ENCODE data around the gene COA8. TPM values are rescaled to one million over a fixed set of nuclear protein-coding genes. Genes with fewer than 3 reads are reported as not detected.
"Not testable (repeated sequence)": the region's sequence is repeated elsewhere in the genome, so short reads cannot be mapped to it uniquely, and the experiment has no call there.

COA8 gene
- total RNA-seq, 1 experiment from 2014 or later: 34.7 TPM

DNA sequence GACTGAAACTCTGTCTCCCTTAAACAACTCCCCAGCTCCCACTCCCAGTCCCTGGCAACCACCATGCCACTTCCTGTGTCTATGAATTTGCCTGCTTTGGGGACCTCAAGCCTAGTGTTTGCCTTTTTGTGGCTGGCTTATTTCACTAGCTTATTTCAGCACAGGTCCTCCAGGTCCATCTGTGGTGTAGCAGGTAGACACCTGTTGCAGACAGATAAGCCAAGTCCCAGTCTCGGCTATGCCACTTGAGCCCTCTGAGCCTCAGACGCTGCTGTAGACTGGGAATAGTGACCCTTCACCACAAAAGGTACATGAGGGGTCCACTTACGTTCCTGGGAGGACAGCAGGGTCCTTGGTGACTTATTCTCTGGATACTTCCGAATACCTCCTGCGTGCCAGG, 41.9 kb downstream of the COA8 start:
- in situ Hi-C loops (cut with HindIII; ENCODE audit: low sequenced_read_pairs): no loop called here
- no peak for DNase-seq (ENCODE audit: low spot score)

DNA sequence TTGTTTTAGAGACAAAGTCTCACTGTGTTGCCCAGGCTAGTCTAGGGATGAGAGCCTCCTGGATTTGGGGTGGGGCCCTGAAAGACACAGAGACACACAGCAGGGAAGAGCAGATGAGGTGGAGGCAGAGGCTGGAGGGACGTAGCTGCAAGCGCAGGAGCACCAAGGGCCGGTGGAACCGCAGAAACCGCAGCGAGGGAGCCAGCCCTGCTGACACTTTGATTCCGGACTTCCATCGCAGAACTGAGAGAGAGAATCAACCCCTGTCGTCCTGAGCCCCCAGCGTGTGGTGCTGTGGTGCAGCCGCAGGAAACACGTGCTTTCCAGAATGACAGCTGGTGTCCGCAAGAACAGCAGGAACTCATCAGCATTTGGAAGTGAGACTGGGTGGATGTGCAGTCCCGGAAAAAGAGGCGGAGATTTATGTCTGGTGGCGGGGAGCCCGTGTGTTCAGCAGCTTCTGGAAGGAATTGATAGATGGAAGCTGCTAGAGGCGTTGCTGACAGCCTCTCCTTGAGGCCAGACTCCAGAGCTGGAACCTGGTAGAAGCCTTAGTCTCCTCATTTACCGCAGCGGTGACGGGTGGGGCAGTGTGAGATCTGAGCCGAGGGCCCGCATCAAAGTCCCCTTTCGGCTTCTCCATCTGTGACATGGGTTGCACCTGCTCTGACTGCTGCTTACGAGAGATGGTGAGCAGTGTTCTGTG, 44.4 kb downstream of the COA8 start:
- in situ Hi-C loops (cut with HindIII; ENCODE audit: low sequenced_read_pairs): no loop called here
- DNase-seq (ENCODE audit: low spot score): peak; percentile 66

DNA sequence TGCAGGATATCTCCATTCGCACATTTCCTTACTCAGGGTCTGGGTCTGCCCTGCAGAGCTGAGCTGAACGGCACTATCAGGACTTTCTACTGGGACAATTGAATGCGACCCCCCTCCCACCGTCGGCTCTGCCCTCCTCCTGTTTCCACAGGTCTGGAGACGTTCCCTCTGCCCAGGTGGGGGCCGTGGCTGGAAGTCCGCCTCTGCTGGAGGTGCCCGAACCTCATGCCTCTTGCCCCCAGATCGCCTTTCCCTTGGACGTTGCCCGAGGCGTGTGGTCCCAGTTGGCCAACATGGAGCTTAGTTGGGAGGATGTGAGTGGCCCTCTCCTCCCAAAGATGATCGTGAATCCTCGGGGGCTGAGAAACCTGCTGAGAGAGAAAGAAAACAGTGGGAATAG, 45.1 kb downstream of the COA8 start:
- in situ Hi-C loops (cut with HindIII; ENCODE audit: low sequenced_read_pairs): no loop called here
- DNase-seq (ENCODE audit: low spot score): no peak

DNA sequence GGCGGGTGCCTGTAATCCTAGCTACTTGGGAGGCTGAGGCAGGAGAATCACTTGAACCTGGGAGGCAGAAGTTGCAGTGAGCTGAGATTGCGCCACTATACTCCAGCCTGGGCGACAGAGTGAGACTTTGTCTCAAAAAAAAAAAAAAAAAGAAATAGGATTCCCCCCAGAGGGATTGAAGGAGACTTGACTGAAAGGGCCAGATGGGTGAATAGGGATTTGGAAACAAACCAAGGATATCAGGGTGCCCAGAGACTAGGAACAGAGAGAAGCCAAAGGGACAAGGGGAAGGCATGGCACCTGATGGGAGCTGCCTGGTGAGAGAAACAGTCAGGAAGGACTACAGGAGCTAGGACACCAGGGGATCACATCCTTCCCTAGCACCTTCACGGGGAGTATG, 46.3 kb downstream of the COA8 start:
- DNase-seq (ENCODE audit: low spot score); in situ Hi-C loops (cut with HindIII; ENCODE audit: low sequenced_read_pairs): not testable (repeated sequence)

DNA sequence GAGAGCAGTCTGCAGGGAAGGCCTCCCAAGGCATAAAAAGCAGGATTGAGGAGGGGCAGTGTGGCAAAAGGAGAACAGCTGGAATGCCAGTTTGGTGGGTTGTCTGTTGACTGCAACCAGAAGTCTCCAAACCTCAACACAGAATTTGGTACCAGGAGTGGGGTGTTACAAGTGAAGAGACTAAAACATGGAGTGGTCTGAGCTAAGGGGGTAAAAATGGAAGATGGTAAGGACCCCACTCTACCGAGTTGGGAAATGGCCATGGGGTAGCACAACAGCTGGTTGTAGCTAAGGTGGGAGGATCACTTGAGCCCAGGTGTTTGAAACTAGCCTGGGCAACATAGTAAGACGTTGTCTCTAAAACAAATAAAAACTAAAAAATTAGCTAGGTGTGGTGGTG, 48.5 kb downstream of the COA8 start:
- no peak for DNase-seq (ENCODE audit: low spot score)
- in situ Hi-C loops (cut with HindIII; ENCODE audit: low sequenced_read_pairs): no loop called here

DNA sequence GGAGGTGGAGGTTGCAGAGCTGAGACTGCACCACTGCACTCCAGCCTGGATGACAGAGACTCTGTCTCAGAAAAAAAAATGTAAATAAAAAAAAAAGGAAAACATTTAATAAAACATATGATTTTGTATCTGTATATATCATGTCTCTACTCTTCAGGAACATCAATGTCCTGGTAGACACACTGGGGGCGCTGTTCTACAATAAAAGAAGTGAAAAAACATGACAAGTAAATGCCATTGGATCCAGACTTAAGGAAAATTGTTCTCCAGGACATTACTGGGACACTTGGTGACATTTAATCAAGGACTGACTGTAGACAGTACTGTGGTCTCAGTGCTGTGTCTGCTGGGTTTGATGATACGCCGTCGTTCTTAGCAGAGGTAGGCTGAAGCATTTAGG, 50.8 kb downstream of the COA8 start:
- DNase-seq (ENCODE audit: low spot score): peak; percentile 42
- in situ Hi-C loops (cut with HindIII; ENCODE audit: low sequenced_read_pairs): no loop called here

DNA sequence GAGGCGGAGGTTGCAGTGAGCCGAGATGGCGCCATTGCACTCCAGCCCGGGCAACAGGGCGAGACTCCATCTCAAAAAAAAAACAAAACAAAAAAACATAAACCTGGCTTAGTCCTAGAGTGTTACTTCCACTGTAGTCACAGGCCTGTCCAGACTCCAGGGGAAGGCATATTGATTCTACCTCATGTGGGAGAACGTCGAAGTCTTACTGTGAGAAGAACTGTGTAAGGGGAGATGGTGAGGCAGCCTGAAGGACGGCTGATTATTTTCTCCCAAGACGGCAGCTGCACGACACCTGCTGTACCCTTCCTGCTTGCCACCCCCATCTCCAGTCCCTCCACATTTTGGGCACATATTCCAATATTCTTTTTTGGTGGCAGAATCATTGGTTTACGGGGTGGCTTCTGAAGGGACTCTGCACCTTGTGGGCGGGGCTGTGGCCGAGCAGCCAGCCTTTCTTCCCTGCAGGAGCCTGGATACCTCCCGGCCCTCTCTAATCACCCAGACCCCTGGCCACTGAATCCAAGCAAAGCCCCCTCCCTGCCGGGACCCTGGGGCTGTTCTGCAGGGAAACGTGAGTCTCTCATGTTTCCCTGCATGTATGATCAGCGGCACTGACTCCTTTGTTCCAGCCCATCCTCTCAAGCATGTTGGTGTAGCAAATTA, 54.0 kb downstream of the COA8 start:
- in situ Hi-C loops (cut with HindIII; ENCODE audit: low sequenced_read_pairs): no loop called here
- DNase-seq (ENCODE audit: low spot score): no peak

DNA sequence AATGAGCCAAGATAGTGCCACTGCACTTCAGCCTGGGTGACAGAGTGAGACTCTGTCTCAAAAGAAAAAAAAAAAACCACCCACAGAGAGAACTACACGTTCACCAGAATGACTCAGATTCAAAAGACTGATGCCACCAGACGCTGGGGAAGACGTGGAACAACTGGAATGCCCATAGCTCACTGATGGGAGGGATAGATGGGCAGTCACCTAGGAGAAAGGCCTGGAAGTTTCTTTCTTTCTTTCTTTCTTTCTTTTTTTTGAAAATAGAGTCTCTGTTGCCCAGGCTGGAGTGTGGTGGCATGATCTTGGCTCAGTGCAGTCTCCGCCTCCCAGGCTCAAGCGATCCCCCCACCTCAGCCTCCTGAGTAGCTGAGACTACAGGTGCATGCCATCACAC, 56.3 kb downstream of the COA8 start:
- in situ Hi-C loops (cut with HindIII; ENCODE audit: low sequenced_read_pairs): no loop called here
- no peak for DNase-seq (ENCODE audit: low spot score)

DNA sequence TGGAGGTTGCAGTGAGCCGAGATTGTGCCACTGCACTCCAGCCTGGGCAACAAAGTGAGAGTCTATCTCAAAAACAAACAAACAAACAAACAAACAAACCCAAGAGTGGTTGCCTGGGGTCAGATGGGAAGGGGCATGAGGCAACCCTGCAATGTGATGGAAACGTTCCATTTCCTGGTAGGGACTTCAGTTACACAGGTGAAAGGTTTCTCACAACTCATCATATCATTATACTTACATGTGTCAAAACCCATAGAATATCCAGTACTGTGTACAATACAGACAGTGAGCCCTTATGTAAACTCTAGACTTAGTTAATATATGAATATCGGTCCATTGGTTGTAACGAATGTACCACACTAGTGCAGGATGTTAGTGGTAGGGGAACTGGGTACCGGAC, 59.1 kb downstream of the COA8 start:
- in situ Hi-C loops (cut with HindIII; ENCODE audit: low sequenced_read_pairs): no loop called here
- no peak for DNase-seq (ENCODE audit: low spot score)

DNA sequence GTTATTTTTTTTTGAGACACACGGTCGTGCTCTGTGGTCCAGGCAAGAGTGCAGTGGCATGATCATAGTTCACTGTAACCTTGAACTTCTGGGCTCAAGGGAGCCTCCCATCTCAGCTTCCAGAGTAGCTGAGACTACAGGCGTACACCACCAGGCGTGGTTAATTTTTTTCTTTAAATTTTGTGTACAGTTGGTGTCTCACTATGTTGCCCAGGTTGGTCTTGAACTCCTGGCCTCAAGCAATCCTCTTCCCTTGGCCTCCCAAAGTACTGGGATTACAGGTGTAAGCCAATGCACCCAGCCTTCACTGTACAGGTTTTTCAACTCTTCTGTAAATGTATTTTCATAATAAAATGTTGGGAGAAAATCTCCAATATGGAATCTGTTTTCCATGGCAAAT, 60.5 kb downstream of the COA8 start:
- no peak for DNase-seq (ENCODE audit: low spot score)
- in situ Hi-C loops (cut with HindIII; ENCODE audit: low sequenced_read_pairs): no loop called here

DNA sequence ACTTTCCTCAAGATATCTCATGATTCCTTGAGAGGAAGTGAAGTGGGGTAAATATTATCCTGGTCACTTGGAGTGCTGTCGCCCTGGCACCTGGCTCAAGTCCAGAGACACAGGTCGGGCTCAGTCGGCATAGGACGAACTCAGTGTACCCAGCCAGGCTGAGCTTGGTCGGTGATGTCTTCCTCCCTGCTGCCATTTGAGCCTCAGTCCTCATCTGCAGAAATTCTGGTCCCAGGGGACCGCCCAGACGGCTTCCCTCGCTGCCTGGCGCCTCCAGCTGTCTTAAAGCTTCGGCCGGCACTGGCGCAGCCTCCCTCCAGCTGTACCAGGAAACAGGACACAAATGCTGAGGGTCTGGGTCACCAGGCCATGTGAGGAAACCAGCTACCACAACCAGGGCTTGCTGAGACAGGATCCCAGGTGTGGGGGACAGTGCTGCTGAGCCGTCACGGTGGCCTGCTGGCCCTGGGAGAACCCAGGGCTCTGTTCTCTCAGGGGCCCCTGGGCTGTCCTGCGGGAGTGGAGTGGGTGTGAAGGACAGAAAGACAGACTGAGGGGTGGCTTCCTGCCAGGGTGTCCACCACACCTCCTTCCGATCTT, 61.2 kb downstream of the COA8 start:
- DNase-seq (ENCODE audit: low spot score): no peak
- in situ Hi-C loops (cut with HindIII; ENCODE audit: low sequenced_read_pairs): no loop called here

DNA sequence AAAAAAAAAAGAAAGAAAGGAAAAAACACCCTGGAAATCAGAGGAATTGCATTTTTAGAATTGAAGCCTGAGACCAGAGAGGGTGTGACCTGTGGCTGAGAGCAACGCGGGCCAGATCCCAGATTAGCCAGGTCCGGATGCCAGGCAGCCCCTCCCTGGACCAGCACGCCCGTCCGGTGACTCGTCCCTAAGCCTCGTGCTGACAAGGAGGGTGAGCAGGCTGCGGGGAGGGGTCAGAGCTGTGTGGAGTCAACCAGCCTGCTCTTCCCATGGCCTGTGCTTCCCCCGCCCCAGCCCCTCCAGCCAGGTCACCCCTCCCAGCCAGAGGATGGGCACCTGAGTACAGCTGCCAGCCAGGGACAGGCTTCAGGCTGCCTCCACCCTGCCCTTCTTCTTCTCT, 62.1 kb downstream of the COA8 start:
- no peak for DNase-seq (ENCODE audit: low spot score)

DNA sequence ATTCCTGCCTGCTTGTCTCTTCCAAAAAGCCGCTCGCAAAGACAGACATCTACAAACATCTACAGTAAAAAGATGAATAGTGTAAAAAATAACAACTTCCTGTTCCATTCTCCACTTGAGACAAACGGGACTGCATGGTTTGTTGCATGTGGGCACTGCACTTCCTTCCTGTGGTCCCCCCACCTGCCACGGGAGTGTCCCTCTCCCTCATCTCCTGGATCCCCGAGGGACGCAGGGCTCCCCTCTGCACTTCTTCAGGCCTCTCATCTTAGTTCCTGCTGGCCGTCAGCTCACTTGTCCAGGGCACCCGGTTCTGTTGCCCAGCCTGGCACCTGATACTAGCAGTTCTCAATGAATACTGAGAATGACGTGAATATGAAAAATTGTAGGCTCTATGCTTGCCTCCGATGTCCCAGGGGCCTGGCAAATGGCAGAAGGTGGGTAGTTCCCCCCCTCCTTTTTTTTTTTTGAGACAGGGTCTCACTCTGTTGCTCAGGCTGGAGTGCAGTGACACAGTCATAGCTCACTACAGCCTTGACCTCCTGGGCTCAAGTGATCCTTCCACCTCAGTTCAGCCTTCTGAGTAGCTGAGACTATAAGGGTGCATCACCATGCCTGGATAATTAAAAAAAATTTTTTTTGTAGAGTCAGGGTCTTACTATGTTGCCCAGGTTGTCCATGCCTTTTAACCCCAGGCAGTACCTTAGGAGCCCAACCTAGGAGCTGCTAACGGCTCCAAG, 62.8 kb downstream of the COA8 start:
- no peak for DNase-seq (ENCODE audit: low spot score)
- in situ Hi-C loops (cut with HindIII; ENCODE audit: low sequenced_read_pairs): no loop called here

More for the DNA sequence above, 62.1 kb downstream of the COA8 start:
- in situ Hi-C loops (cut with HindIII; ENCODE audit: low sequenced_read_pairs): no loop called here

DNA sequence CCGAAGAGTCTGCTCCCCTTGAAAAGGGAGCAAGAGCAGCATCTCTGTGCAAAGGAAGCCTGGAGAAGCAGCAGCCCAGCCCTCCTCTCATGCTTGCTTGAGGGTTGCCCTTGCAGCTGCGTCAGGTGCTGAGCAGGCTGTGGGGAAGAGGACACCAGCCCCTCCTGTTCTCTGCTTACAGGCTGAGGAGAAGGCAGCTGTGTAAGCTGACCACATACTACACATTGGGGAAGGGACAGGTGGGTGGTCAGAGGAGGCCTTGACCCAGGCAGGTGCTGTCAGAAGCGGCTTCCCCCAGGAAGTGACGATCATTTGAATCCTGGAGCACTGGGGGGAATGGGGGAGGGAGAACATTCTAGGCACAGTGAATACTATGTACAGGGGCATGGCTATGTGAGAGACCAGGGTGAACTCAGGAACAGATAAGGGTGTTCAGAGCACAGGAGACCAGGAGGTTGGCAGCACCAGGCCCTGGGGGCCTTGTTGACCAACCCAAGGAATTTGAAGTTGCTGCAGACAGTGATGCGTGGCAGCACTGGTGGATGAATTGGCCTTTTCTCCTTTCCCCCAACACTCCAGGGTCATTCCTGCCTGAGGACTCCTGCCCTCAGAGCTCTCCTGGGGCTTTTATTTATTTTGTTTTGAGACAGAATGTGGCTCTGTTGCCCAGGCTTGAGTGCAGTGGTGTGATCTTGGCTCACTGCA, 63.5 kb downstream of the COA8 start:
- in situ Hi-C loops (cut with HindIII; ENCODE audit: low sequenced_read_pairs): no loop called here

DNA sequence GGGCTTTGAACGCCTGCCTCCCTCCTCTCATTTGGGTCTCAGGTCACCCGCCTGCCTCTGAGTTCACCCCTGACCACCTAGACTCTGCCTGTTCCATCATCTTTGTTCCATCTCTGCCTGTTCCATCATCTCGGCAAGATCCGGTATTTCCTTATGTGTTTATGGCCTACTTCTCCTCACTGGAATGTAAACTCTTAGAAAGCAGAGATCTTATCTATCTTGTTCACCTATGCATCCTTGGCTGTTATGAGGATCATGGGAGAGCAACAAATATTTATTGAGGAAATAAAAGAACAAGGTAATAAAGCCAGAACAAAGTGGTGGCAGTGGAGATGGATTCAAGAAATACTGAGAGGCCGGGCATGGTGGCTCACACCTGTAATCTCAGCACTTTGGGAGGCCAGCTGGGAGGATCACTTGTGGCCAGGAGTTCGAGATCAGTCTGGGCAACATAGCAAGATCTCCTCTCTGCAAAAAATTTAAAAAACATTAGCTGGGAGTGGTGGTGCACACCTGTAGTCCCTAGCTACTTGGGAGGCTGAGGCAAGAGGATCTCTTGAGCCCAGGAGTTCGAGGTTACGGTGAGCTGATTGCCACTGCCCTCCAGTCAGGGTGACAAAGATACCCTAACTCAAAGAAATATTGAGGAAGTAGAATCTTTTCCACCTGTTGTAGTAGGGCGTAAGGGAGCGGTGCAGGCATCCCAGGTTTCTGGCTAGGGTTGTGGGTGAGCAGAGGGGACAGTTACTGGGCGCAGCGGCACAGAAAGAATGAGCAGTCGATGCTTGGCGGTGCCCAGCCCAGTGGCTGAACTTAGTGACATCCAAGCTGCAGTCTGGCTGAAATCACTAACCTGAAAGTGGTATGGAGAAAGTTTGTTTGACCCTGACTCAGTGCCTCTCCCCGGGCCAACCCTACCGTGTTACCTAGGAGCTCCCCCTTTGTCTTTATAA, 64.6 kb downstream of the COA8 start:
- in situ Hi-C loops (cut with HindIII; ENCODE audit: low sequenced_read_pairs): no loop called here
- no peak for DNase-seq (ENCODE audit: low spot score)

More for the DNA sequence above, 63.5 kb downstream of the COA8 start:
- DNase-seq (ENCODE audit: low spot score): no peak

DNA sequence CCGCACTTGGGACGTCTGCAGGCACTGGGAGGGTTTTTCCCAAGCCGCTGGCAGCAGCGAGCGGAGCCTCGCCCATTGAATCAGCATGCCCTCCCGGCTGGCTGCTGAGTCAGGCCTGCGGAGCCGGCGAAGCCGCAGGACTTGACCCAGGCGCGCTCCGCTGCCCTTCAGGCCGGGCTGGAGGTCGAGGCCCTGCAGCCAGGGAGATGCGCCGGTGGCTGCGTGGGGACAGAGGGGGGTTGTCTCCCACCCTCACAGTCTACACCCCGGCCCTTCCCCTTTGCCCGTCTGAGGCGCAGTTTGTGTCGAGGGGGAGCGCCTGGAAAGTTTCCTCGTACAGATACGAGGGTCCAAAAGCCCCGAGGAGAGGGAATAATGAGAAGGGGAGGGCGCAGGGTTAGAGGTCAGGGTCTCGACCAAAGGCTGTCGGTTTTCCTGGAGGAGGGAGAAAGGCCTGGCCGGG, 65.5 kb downstream of the COA8 start:
- in situ Hi-C loops (cut with HindIII; ENCODE audit: low sequenced_read_pairs): no loop called here
- DNase-seq (ENCODE audit: low spot score): peak; percentile 30

DNA sequence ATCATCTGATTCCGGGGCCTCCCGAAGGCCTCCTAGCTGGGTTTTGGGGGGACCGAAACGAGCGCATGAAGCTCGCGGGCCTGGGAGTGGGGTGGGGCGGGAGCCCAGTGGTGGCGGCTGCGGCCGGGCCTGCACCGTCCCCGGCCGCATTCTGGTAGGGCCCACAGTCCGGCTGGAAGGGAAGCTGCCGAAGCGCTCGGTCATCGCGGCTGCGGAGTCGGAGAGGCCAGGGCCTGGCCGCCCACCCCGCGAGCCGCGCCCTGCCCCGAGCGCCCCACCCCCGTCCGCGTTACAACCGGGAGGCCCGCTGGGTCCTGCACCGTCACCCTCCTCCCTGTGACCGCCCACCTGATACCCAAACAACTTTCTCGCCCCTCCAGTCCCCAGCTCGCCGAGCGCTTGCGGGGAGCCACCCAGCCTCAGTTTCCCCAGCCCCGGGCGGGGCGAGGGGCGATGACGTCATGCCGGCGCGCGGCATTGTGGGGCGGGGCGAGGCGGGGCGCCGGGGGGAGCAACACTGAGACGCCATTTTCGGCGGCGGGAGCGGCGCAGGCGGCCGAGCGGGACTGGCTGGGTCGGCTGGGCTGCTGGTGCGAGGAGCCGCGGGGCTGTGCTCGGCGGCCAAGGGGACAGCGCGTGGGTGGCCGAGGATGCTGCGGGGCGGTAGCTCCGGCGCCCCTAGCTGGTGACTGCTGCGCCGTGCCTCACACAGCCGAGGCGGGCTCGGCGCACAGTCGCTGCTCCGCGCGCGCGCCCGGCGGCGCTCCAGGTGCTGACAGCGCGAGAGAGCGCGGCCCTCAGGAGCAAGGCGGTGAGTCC, 66.1 kb downstream of the COA8 start, which contains the start of gene KLC1:
Gene KLC1, plus strand, starts transcription at position 528 of the 819 bp plus-strand sequence. CDS start 25,354 bp downstream, outside the sequence.
- DNase-seq (ENCODE audit: low spot score): peak; percentile 70
- in situ Hi-C loops (cut with HindIII; ENCODE audit: low sequenced_read_pairs): no loop called here

Data from G401 (cell line).